Measurements from ENCODE around the gene ECHS1.

ECHS1 gene

GRCh38 chr10:133356549-133357284, 16.4 kb downstream of the ECHS1 start:
- DNase-seq: no peak

- no peak for DNase-seq
Observed at GRCh38 chr10:133355991-133356390, 17.2 kb downstream of the ECHS1 start.

- no peak for DNase-seq
Observed at GRCh38 chr10:133355266-133355665, 17.9 kb downstream of the ECHS1 start.

GRCh38 chr10:133354672-133355240, 18.4 kb downstream of the ECHS1 start:
- no peak for DNase-seq

- no peak for DNase-seq
Observed at GRCh38 chr10:133353988-133354605, 19.1 kb downstream of the ECHS1 start.

GRCh38 chr10:133353202-133353959, 19.8 kb downstream of the ECHS1 start:
- no peak for DNase-seq

- DNase-seq: no peak
Observed at GRCh38 chr10:133351408-133352318, 21.5 kb downstream of the ECHS1 start.

GRCh38 chr10:133350950-133351329, 22.2 kb downstream of the ECHS1 start:
- DNase-seq: no peak

- DNase-seq: no peak
Observed at GRCh38 chr10:133350283-133350949, 22.7 kb downstream of the ECHS1 start.

- DNase-seq: no peak
Observed at GRCh38 chr10:133349577-133350011, 23.6 kb downstream of the ECHS1 start.

GRCh38 chr10:133349160-133349568, 24.0 kb downstream of the ECHS1 start:
- DNase-seq: no peak

GRCh38 chr10:133347710-133348517, 25.2 kb downstream of the ECHS1 start:
- DNase-seq: no peak

- no peak for DNase-seq
Observed at GRCh38 chr10:133346413-133346812, 26.7 kb downstream of the ECHS1 start.

GRCh38 chr10:133344236-133344635, 28.9 kb downstream of the ECHS1 start:
- no peak for DNase-seq

- DNase-seq: no peak
Observed at GRCh38 chr10:133343558-133343957, 29.6 kb downstream of the ECHS1 start.

GRCh38 chr10:133342942-133343341, 30.2 kb downstream of the ECHS1 start:
- no peak for DNase-seq

GRCh38 chr10:133341983-133342382, 31.2 kb downstream of the ECHS1 start:
- no peak for DNase-seq

- no peak for DNase-seq
Observed at GRCh38 chr10:133339708-133340380, 33.3 kb downstream of the ECHS1 start.

- no peak for DNase-seq
Observed at GRCh38 chr10:133338080-133339071, 34.8 kb downstream of the ECHS1 start.

All from activated T-cell treated with anti-CD3 and anti-CD28 coated beads for 4 hours (primary cell).